Caco-2 (cell line): ENCODE data around the gene PUSL1. TPM values are rescaled to one million over a fixed set of nuclear protein-coding genes. Genes with fewer than 3 reads are reported as not detected.

Experiments
- BruUV-seq: library from RNA; stranded (reverse); fragments of 400-500 nt; replicated peaks from 2 replicates; lab custom pipeline; 2021; lab: Mats Ljungman, UMichigan
- CTCF ChIA-PET: fragments of 300-600 bp; sonication (Branson Sonifier 250); formaldehyde crosslinking; loops from one replicate; lab custom pipeline; 2022; ENCODE audit warnings: antibody characterized with exemption; lab: Charles Lee
- POLR2A ChIA-PET: fragments of 300-600 bp; sonication (Branson Sonifier 250); formaldehyde crosslinking; loops from one replicate; lab custom pipeline; 2022; ENCODE audit warnings: antibody characterized with exemption; lab: Charles Lee
- DNase-seq, 2 experiments: peaks; one replicate each; pipeline versions ENCODE4 v3.0.0 to v3.0.0-alpha.2; 2020 to 2022
- H3K27me3 ChIP-seq: replicated peaks from 2 replicates; pipeline ENCODE4 v1.6.0; 2011; ENCODE audit warnings: low read length; ENCODE audit not compliant: control insufficient read depth, insufficient read depth
- H3K36me3 ChIP-seq: 2 replicates; pipeline ENCODE4 v1.5.1; 2011; ENCODE audit warnings: low read length; ENCODE audit not compliant: control insufficient read depth, insufficient read depth
- H3K4me1 ChIP-seq: fragments of 250-450 bp; sonication (Bioruptor Pico); 2 replicates; pipeline ENCODE4 v1.5.1; 2020; ENCODE audit warnings: mild to moderate bottlenecking
- H3K4me3 ChIP-seq: 2 replicates; pipeline ENCODE4 v1.5.1; 2011; ENCODE audit warnings: low read depth, mild to moderate bottlenecking, control low read depth, low read length
- H3K9me3 ChIP-seq: fragments of 250-450 bp; sonication (Bioruptor Pico); 2 replicates; pipeline ENCODE4 v1.5.1; 2020; ENCODE audit warnings: mild to moderate bottlenecking, moderate library complexity
- H3K27ac Mint-ChIP-seq: one replicate; pipeline ENCODE4 v1.8.0; 2022; ENCODE audit warnings: mixed read lengths; ENCODE audit not compliant: unreplicated experiment
- H3K27me3 Mint-ChIP-seq: one replicate; pipeline ENCODE4 v1.8.0; 2022; ENCODE audit warnings: mixed read lengths; ENCODE audit not compliant: insufficient read depth, unreplicated experiment
- H3K36me3 Mint-ChIP-seq: one replicate; pipeline ENCODE4 v1.8.0; 2022; ENCODE audit warnings: mild to moderate bottlenecking, mixed read lengths; ENCODE audit not compliant: insufficient read depth, unreplicated experiment
- H3K4me1 Mint-ChIP-seq: one replicate; pipeline ENCODE4 v1.8.0; 2022; ENCODE audit warnings: low read depth, mixed read lengths; ENCODE audit not compliant: unreplicated experiment
- H3K4me3 Mint-ChIP-seq: one replicate; pipeline ENCODE4 v1.8.0; 2022; ENCODE audit warnings: mild to moderate bottlenecking, moderate library complexity, mixed read lengths; ENCODE audit not compliant: unreplicated experiment
- H3K9me3 Mint-ChIP-seq: one replicate; pipeline ENCODE4 v1.8.0; 2022; ENCODE audit warnings: mixed read lengths; ENCODE audit not compliant: unreplicated experiment
- intact Hi-C: fragments of 100-400 bp; cut with micrococcal nuclease; formaldehyde crosslinking; loops from one replicate; pipeline ENCODE4 v1.10.0; 2022; ENCODE audit not compliant: unreplicated experiment
- total RNA-seq: library from RNA; stranded (reverse); gene quantifications from 2 replicates; pipeline ENCODE4 v1.2.3, GENCODE V29; 2022
- TF ChIP-seq, protein P1 (sequence below), 2 experiments: fragments of 200-600 bp in 1 of 2; IDR thresholded peaks; 1 replicate in 1 of 2; 2 replicates in 1 of 2; pipeline versions ENCODE4 v1.5.1 to v1.8.0; 2011 to 2022; ENCODE audit warnings: antibody characterized with exemption in 1 of 2, control low read depth in 1 of 2, inconsistent platforms in 1 of 2, low read depth in 1 of 2, low read length in 1 of 2, mild to moderate bottlenecking in 1 of 2, moderate library complexity in 1 of 2; ENCODE audit not compliant: insufficient read depth in 1 of 2, severe bottlenecking in 1 of 2, unreplicated experiment in 1 of 2

PUSL1 gene
- total RNA-seq, 1 experiment from 2014 or later = 43.8 TPM

DNA sequence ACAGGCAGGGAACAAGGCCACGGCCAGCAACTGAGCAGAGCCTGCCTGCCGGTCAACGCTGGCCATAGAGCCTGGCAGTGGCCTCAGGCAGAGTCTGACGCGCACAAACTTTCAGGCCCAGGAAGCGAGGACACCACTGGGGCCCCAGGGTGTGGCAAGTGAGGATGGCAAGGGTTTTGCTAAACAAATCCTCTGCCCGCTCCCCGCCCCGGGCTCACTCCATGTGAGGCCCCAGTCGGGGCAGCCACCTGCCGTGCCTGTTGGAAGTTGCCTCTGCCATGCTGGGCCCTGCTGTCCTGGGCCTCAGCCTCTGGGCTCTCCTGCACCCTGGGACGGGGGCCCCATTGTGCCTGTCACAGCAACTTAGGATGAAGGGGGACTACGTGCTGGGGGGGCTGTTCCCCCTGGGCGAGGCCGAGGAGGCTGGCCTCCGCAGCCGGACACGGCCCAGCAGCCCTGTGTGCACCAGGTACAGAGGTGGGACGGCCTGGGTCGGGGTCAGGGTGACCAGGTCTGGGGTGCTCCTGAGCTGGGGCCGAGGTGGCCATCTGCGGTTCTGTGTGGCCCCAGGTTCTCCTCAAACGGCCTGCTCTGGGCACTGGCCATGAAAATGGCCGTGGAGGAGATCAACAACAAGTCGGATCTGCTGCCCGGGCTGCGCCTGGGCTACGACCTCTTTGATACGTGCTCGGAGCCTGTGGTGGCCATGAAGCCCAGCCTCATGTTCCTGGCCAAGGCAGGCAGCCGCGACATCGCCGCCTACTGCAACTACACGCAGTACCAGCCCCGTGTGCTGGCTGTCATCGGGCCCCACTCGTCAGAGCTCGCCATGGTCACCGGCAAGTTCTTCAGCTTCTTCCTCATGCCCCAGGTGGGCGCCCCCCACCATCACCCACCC, 22.9 kb downstream of the PUSL1 start, which contains the start of gene TAS1R3:
TSS of gene TAS1R3 (plus strand) at position 213 of the 898 bp plus-strand sequence. CDS start at position 279, 66 bp downstream.
- no peaks in the 10 kb centered on the region for H3K4me1 ChIP-seq
- no peak for DNase-seq

DNA sequence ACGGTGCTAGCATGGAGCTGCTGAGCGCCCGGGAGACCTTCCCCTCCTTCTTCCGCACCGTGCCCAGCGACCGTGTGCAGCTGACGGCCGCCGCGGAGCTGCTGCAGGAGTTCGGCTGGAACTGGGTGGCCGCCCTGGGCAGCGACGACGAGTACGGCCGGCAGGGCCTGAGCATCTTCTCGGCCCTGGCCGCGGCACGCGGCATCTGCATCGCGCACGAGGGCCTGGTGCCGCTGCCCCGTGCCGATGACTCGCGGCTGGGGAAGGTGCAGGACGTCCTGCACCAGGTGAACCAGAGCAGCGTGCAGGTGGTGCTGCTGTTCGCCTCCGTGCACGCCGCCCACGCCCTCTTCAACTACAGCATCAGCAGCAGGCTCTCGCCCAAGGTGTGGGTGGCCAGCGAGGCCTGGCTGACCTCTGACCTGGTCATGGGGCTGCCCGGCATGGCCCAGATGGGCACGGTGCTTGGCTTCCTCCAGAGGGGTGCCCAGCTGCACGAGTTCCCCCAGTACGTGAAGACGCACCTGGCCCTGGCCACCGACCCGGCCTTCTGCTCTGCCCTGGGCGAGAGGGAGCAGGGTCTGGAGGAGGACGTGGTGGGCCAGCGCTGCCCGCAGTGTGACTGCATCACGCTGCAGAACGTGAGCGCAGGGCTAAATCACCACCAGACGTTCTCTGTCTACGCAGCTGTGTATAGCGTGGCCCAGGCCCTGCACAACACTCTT, 23.8 kb downstream of the PUSL1 start:
- BruUV-seq = no TSS peak
- peaks cover 46% of the 10 kb centered on the region for H3K36me3 Mint-ChIP-seq

More for the DNA sequence above, 22.9 kb downstream of the PUSL1 start, which contains the start of gene TAS1R3:
- no peaks in the 10 kb centered on the region for H3K4me1 Mint-ChIP-seq
- ChIA-PET POLR2A (no interaction called here), CTCF (no interaction called here)
- H3K27ac Mint-ChIP-seq = no peak within 1 kb of the TSS
- no TSS peak for BruUV-seq
- intact Hi-C loops = no loop called here
- Histone ChIP-seq H3K4me3 (no peak within 1 kb of the TSS), H3K27me3 (no peaks in the 10 kb centered on the region), H3K9me3 (no peaks in the 10 kb centered on the region), H3K36me3 (no peaks in the 10 kb centered on the region)
- H3K36me3 Mint-ChIP-seq = peaks cover 50% of the 10 kb centered on the region
- TF ChIP-seq, protein P1, sequence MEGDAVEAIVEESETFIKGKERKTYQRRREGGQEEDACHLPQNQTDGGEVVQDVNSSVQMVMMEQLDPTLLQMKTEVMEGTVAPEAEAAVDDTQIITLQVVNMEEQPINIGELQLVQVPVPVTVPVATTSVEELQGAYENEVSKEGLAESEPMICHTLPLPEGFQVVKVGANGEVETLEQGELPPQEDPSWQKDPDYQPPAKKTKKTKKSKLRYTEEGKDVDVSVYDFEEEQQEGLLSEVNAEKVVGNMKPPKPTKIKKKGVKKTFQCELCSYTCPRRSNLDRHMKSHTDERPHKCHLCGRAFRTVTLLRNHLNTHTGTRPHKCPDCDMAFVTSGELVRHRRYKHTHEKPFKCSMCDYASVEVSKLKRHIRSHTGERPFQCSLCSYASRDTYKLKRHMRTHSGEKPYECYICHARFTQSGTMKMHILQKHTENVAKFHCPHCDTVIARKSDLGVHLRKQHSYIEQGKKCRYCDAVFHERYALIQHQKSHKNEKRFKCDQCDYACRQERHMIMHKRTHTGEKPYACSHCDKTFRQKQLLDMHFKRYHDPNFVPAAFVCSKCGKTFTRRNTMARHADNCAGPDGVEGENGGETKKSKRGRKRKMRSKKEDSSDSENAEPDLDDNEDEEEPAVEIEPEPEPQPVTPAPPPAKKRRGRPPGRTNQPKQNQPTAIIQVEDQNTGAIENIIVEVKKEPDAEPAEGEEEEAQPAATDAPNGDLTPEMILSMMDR (IDR thresholded peaks at IDR 0.05; ENCODE audit: insufficient read depth in 1 of 2, low read depth in 1 of 2, low read length in 1 of 2, severe bottlenecking in 1 of 2, unreplicated experiment in 1 of 2) = no peak
- H3K27me3 Mint-ChIP-seq = no peaks in the 10 kb centered on the region
- no peaks in the 10 kb centered on the region for H3K9me3 Mint-ChIP-seq
- no peak within 1 kb of the TSS for H3K4me3 Mint-ChIP-seq

More for the DNA sequence above, 23.8 kb downstream of the PUSL1 start:
- CTCF ChIA-PET = no interaction called here
- DNase-seq = no peak
- no peaks in the 10 kb centered on the region for H3K27me3 Mint-ChIP-seq
- no peak overlapping the region for H3K4me3 Mint-ChIP-seq
- no peaks in the 10 kb centered on the region for H3K9me3 Mint-ChIP-seq
- Histone ChIP-seq H3K36me3 (no peaks in the 10 kb centered on the region), H3K4me1 (no peaks in the 10 kb centered on the region), H3K4me3 (no peak overlapping the region), H3K9me3 (no peaks in the 10 kb centered on the region), H3K27me3 (no peaks in the 10 kb centered on the region)
- no peaks in the 10 kb centered on the region for H3K4me1 Mint-ChIP-seq
- intact Hi-C loops = no loop called here
- H3K27ac Mint-ChIP-seq = no peak overlapping the region
- TF ChIP-seq, protein P1 (IDR thresholded peaks at IDR 0.05; ENCODE audit: insufficient read depth in 1 of 2, low read depth in 1 of 2, low read length in 1 of 2, severe bottlenecking in 1 of 2, unreplicated experiment in 1 of 2) = no peak
- POLR2A ChIA-PET = no interaction called here
